Lung (tissue), 12 donors: ENCODE results near the gene DGKE. TPM values are rescaled to one million over a fixed set of nuclear protein-coding genes. Genes with fewer than 3 reads are reported as not detected.
A peak's percentile ranks its signal among the peaks of the same experiment; 100 is the strongest.

Source experiments
- ATAC-seq: fragments of 200-7000 bp; cut with Tn5 transposase; one replicate; pipeline ENCODE4 v1.9.1; 2020; ENCODE audit warnings: moderate number of reproducible peaks; ENCODE audit not compliant: insufficient read depth, low FRiP score
- DNase-seq, 3 donors: peaks; one replicate each; pipeline ENCODE4 v3.0.0-alpha.2; 2013 to 2017
- H3K27ac ChIP-seq, 2 donors: one replicate each; pipeline ENCODE4 v1.5.1; 2013; ENCODE audit warnings: mild to moderate bottlenecking in 2 of 2, moderate library complexity in 2 of 2, control low read depth in 1 of 2, inconsistent platforms in 1 of 2, low read depth in 1 of 2, low read length in 1 of 2
- H3K27me3 ChIP-seq, 3 donors: one replicate each; pipeline ENCODE4 v1.5.1; 2013; ENCODE audit warnings: low read length in 2 of 3; ENCODE audit not compliant: control insufficient read depth in 3 of 3, insufficient read depth in 3 of 3
- H3K36me3 ChIP-seq, 4 donors: one replicate each; pipeline ENCODE4 v1.5.1; 2013; ENCODE audit warnings: low read length in 4 of 4, mild to moderate bottlenecking in 1 of 4, moderate library complexity in 1 of 4; ENCODE audit not compliant: control insufficient read depth in 4 of 4, insufficient read depth in 4 of 4
- H3K4me1 ChIP-seq, 5 donors: one replicate each; pipeline ENCODE4 v1.5.1; 2013; ENCODE audit warnings: low read length in 5 of 5, mild to moderate bottlenecking in 2 of 5, moderate library complexity in 1 of 5; ENCODE audit not compliant: control insufficient read depth in 5 of 5, insufficient read depth in 5 of 5
- H3K4me3 ChIP-seq: one replicate; pipeline ENCODE4 v1.5.1; 2013; ENCODE audit warnings: mild to moderate bottlenecking, control low read depth, moderate library complexity
- H3K9ac ChIP-seq, 2 donors: one replicate each; pipeline ENCODE4 v1.5.1; 2013; ENCODE audit warnings: low read length in 2 of 2, control low read depth in 1 of 2; ENCODE audit not compliant: insufficient read depth in 1 of 2
- H3K9me3 ChIP-seq, 4 donors: one replicate each; pipeline ENCODE4 v1.5.1; 2013; ENCODE audit warnings: low read length in 3 of 4, mild to moderate bottlenecking in 1 of 4, moderate library complexity in 1 of 4; ENCODE audit not compliant: control insufficient read depth in 4 of 4, insufficient read depth in 3 of 4
- CTCF ChIP-seq: IDR thresholded peaks from 2 replicates; pipeline ENCODE4 v1.5.1; 2012; ENCODE audit warnings: mild to moderate bottlenecking; ENCODE audit errors: control extremely low read depth, extremely low read depth
- WGBS, 2 donors: extraction: QIAGEN DNeasy Blood & Tissue Kit; methylation state at CpG; one replicate each; pipeline ENCODE4 v1.1.7; 2013; 5-methylcytosine and 5-hydroxymethylcytosine counted together
- polyA plus RNA-seq, 2 donors: library from polyadenylated mRNA; stranded (reverse); fragments of 200-250 nt; gene quantifications; one replicate each; pipeline ENCODE4 v1.2.1, GENCODE V29; 2013
- total RNA-seq, 2 donors: library from RNA; depleted of rRNA in 1 of 2; stranded (reverse); fragments of >200 nt in 1 of 2; gene quantifications; one replicate each; pipeline ENCODE4 v1.2.1, GENCODE V29; 2014 to 2021
- donor health status: control.
- donor health status: control.
- donor health status: Bipolar disorder and iron deficiency.
- donor health status: healthy.
- donor health status: DM: yes; HTN: yes; CAD: no.

DGKE gene
- total and polyA plus RNA-seq, 4 donors, result 1.5 to 38.2 (median 5.7) TPM

- no peaks in the 10 kb centered on the region for H3K36me3 ChIP-seq
- no peaks in the 10 kb centered on the region for H3K9me3 ChIP-seq
- no peak for TF ChIP-seq CTCF
These were observed 16.9 kb upstream of the DGKE start for GRCh38 chr17:56817066-56817465.

GRCh38 chr17:56819030-56819429 lies 14.9 kb upstream of the DGKE start:
- Histone ChIP-seq H3K4me3 (no peak overlapping the region), H3K36me3 (no peaks in the 10 kb centered on the region), H3K9me3 (no peaks in the 10 kb centered on the region), H3K27ac (no peak overlapping the region), H3K9ac (no peak overlapping the region), H3K4me1 (peaks cover 0 to 1% (median 0%) of the 10 kb centered on the region in 5 donors), H3K27me3 (no peaks in the 10 kb centered on the region)
- DNase-seq, result no peak
- WGBS, 2 donors, result 85 to 92% methylated on average over 2 of the region's 2 CpGs
- TF ChIP-seq CTCF, result no peak
- no peak for ATAC-seq

More at GRCh38 chr17:56817066-56817465, 16.9 kb upstream of the DGKE start:
- ATAC-seq (no peak), DNase-seq (no peak)
- peaks cover 0 to 5% (median 0%) of the 10 kb centered on the region in 5 donors for H3K4me1 ChIP-seq
- no peak overlapping the region for H3K27ac ChIP-seq
- H3K9ac ChIP-seq, result no peak overlapping the region
- no peak overlapping the region for H3K4me3 ChIP-seq
- H3K27me3 ChIP-seq, result no peaks in the 10 kb centered on the region

- Histone ChIP-seq H3K27me3 (no peaks in the 10 kb centered on the region), H3K27ac (no peak overlapping the region), H3K4me3 (no peak overlapping the region), H3K9ac (no peak overlapping the region), H3K4me1 (peaks cover 0 to 1% (median 0%) of the 10 kb centered on the region in 5 donors), H3K36me3 (no peaks in the 10 kb centered on the region), H3K9me3 (no peaks in the 10 kb centered on the region)
- peak; percentile 86 for ATAC-seq
- peak; percentile 86 for TF ChIP-seq CTCF
- 21 to 28% methylated on average over 14 of the region's 14 CpGs for WGBS, 2 donors
- peak; percentile 67 to 80 (median 69) for DNase-seq
These were observed 14.4 kb upstream of the DGKE start for GRCh38 chr17:56819431-56820145.
